Measurements from ENCODE around the gene GPS1.

Gene GPS1

GRCh38 chr17:82100502-82101298, 49.0 kb downstream of the GPS1 start:
- TF ChIP-seq TSHZ2 (CRISPR knock-in tag; IDR thresholded peaks at IDR 0.05) (no peak), ZFP3 (CRISPR knock-in tag; IDR thresholded peaks at IDR 0.05) (no peak), OSR1 (CRISPR knock-in tag; IDR thresholded peaks at IDR 0.05) (no peak)
- no peak for ATAC-seq

GRCh38 chr17:82101301-82101715, 49.6 kb downstream of the GPS1 start:
- no peak for ATAC-seq
- TF ChIP-seq CREB5 (CRISPR knock-in tag; IDR thresholded peaks at IDR 0.05; ENCODE audit: low read depth) (no peak), ZFP3 (CRISPR knock-in tag; IDR thresholded peaks at IDR 0.05) (no peak), ZFP30 (CRISPR knock-in tag; IDR thresholded peaks at IDR 0.05) (no peak), OSR1 (CRISPR knock-in tag; IDR thresholded peaks at IDR 0.05) (no peak), CSDC2 (CRISPR knock-in tag; IDR thresholded peaks at IDR 0.05) (no peak), ZNF8 (CRISPR knock-in tag; IDR thresholded peaks at IDR 0.05) (no peak), ARNTL (CRISPR knock-in tag; IDR thresholded peaks at IDR 0.05; ENCODE audit: borderline replicate concordance, low read depth) (no peak), CSRNP3 (CRISPR knock-in tag; IDR thresholded peaks at IDR 0.05) (no peak), PPARA (CRISPR knock-in tag; IDR thresholded peaks at IDR 0.05; ENCODE audit: borderline replicate concordance) (no peak), ESRRG (CRISPR knock-in tag; IDR thresholded peaks at IDR 0.05) (no peak), SNAI2 (CRISPR knock-in tag; IDR thresholded peaks at IDR 0.05) (no peak), ZC3H10 (CRISPR knock-in tag; IDR thresholded peaks at IDR 0.05) (no peak), RARB (CRISPR knock-in tag; IDR thresholded peaks at IDR 0.05) (no peak), PATZ1 (CRISPR knock-in tag; IDR thresholded peaks at IDR 0.05; ENCODE audit: borderline replicate concordance) (no peak), ISL1 (CRISPR knock-in tag; IDR thresholded peaks at IDR 0.05) (no peak), POU6F1 (CRISPR knock-in tag; IDR thresholded peaks at IDR 0.05; ENCODE audit: borderline replicate concordance, low read depth) (no peak), TCF4 (CRISPR knock-in tag; IDR thresholded peaks at IDR 0.05; ENCODE audit: borderline replicate concordance) (no peak), ZNF565 (CRISPR knock-in tag; conservative IDR thresholded peaks at IDR 0.05; ENCODE audit: low read depth) (no peak), TSHZ2 (CRISPR knock-in tag; IDR thresholded peaks at IDR 0.05) (no peak), ZNF70 (CRISPR knock-in tag; IDR thresholded peaks at IDR 0.05) (no peak)
